Measurements from ENCODE around the gene MAST2. TPM values are rescaled to one million over a fixed set of nuclear protein-coding genes. Genes with fewer than 3 reads are reported as not detected.
"Not testable (repeated sequence)": the region's sequence is repeated elsewhere in the genome, so short reads cannot be mapped to it uniquely, and the experiment has no call there.

MAST2 gene
- total and polyA plus RNA-seq, 3 donors from 2014 or later = 88.4 to 158 (median 113) TPM

GRCh38 chr1:45833361-45833760 lies 29.9 kb downstream of the MAST2 start:
- no peaks in the 10 kb centered on the region for H3K36me3 ChIP-seq (ENCODE audit: low read depth, missing control alignments)
- no peaks in the 10 kb centered on the region for H3K27me3 ChIP-seq
- no peak for DNase-seq
- no peaks in the 10 kb centered on the region for H3K4me1 ChIP-seq
- 75 to 79% methylated on average over 2 of the region's 2 CpGs for WGBS, 2 donors
- TF ChIP-seq CTCF (IDR thresholded peaks at IDR 0.05) = no peak
- no peak for TF ChIP-seq POLR2A (IDR thresholded peaks at IDR 0.05)
- intact Hi-C loops (cut with DNase I; ENCODE audit: low total_unique reads) = no loop called here
- H3K9me3 ChIP-seq = no peaks in the 10 kb centered on the region
- H3K4me3 ChIP-seq = no peak overlapping the region
- H3K27ac ChIP-seq = no peak overlapping the region

GRCh38 chr1:45834689-45835088 lies 31.3 kb downstream of the MAST2 start:
- Histone ChIP-seq H3K27me3 (no peaks in the 10 kb centered on the region), H3K36me3 (ENCODE audit: low read depth, missing control alignments) (no peaks in the 10 kb centered on the region), H3K4me1 (no peaks in the 10 kb centered on the region), H3K9me3 (no peaks in the 10 kb centered on the region), H3K4me3 (no peak overlapping the region), H3K27ac (no peak overlapping the region)
- 96 to 100% methylated on average over 1 of the region's 1 CpG for WGBS, 2 donors
- no peak for DNase-seq
- intact Hi-C loops (cut with DNase I; ENCODE audit: low total_unique reads) = no loop called here
- TF ChIP-seq POLR2A (IDR thresholded peaks at IDR 0.05) (no peak), CTCF (IDR thresholded peaks at IDR 0.05) (no peak)

- no peaks in the 10 kb centered on the region for H3K36me3 ChIP-seq (ENCODE audit: low read depth, missing control alignments)
- TF ChIP-seq CTCF (IDR thresholded peaks at IDR 0.05) (no peak), POLR2A (IDR thresholded peaks at IDR 0.05) (no peak)
- no peak overlapping the region for H3K4me3 ChIP-seq
- no peaks in the 10 kb centered on the region for H3K4me1 ChIP-seq
- intact Hi-C loops (cut with DNase I; ENCODE audit: low total_unique reads) = no loop called here
- WGBS, 2 donors = 90 to 92% methylated on average over 3 of the region's 3 CpGs
- no peaks in the 10 kb centered on the region for H3K9me3 ChIP-seq
- DNase-seq = no peak
- H3K27me3 ChIP-seq = no peaks in the 10 kb centered on the region
- H3K27ac ChIP-seq = no peak overlapping the region
Measured at GRCh38 chr1:45836451-45836850, 33.0 kb downstream of the MAST2 start.

GRCh38 chr1:45836861-45837260 lies 33.4 kb downstream of the MAST2 start:
- DNase-seq; H3K4me3 ChIP-seq; H3K4me1 ChIP-seq; H3K27me3 ChIP-seq; H3K27ac ChIP-seq; H3K36me3 ChIP-seq (ENCODE audit: low read depth, missing control alignments); intact Hi-C loops (cut with DNase I; ENCODE audit: low total_unique reads); H3K9me3 ChIP-seq: not testable (repeated sequence)
- 92 to 96% methylated on average over 7 of the region's 7 CpGs for WGBS, 2 donors

GRCh38 chr1:45838322-45838721 lies 34.9 kb downstream of the MAST2 start:
- H3K9me3 ChIP-seq; H3K4me1 ChIP-seq; H3K4me3 ChIP-seq; intact Hi-C loops (cut with DNase I; ENCODE audit: low total_unique reads); H3K36me3 ChIP-seq (ENCODE audit: low read depth, missing control alignments); DNase-seq; H3K27ac ChIP-seq; H3K27me3 ChIP-seq: not testable (repeated sequence)
- WGBS, 2 donors = 92 to 96% methylated on average over 4 of the region's 4 CpGs

GRCh38 chr1:45840704-45841103 lies 37.3 kb downstream of the MAST2 start:
- 69 to 90% methylated on average over 1 of the region's 1 CpG for WGBS, 2 donors

More at GRCh38 chr1:45840704-45841103, 37.3 kb downstream of the MAST2 start:
- Histone ChIP-seq H3K9me3 (no peaks in the 10 kb centered on the region), H3K27me3 (no peaks in the 10 kb centered on the region), H3K4me3 (no peak overlapping the region), H3K36me3 (ENCODE audit: low read depth, missing control alignments) (no peaks in the 10 kb centered on the region), H3K4me1 (no peaks in the 10 kb centered on the region), H3K27ac (no peak overlapping the region)
- intact Hi-C loops (cut with DNase I; ENCODE audit: low total_unique reads) = no loop called here
- TF ChIP-seq POLR2A (IDR thresholded peaks at IDR 0.05) (no peak), CTCF (IDR thresholded peaks at IDR 0.05) (no peak)
- no peak for DNase-seq

Data from testis (tissue), 3 donors.